Measurements from ENCODE around the gene MYO5A. TPM values are rescaled to one million over a fixed set of nuclear protein-coding genes. Genes with fewer than 3 reads are reported as not detected.

Gene MYO5A
- total RNA-seq, 1 donor from 2014 or later, result 15.7 TPM

- DNase-seq (ENCODE audit: low read depth), result no peak
- no peak for TF ChIP-seq CTCF (conservative IDR thresholded peaks at IDR 0.05; ENCODE audit: low read depth, low read length)
- H3K4me3 ChIP-seq (ENCODE audit: low read depth, low read length), result no peak overlapping the region
Observed at GRCh38 chr15:52532427-52532826, 3.7 kb upstream of the MYO5A start.

GRCh38 chr15:52529940-52530339 is 1.3 kb upstream of the MYO5A start:
- peak overlapping the region; percentile 61 for H3K4me3 ChIP-seq (ENCODE audit: low read depth, low read length)
- no peak for DNase-seq (ENCODE audit: low read depth)

DNA sequence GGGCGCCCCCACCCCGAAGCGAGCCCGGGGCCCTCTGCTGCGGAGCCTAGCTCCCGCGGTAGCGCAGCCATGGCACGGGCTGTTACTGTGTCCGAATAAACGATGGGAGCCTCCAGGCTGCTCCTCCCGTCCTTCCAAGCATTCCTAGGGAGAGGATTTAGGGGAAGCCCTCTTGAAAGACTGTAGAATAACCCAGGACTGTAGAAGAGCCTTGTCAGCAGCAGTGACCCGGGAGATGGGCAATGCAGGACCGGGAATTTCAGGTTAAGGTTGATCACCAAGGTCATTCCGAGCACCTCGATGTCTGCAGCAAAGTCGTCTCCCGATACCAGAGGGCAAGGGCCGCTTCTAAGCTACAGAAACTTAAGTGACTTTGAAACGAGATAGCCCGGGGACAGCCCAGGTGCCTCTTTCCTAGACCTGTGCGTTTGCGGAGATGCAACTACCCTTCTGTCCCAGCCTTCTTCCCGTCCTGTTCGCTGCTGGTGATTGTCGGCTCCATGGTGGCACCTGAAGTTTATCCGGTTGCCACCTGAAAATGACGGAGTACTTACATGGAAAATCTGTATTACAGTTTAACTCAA is 753 bp upstream of the MYO5A start:
- no peak for TF ChIP-seq CTCF (conservative IDR thresholded peaks at IDR 0.05; ENCODE audit: low read depth, low read length)
- DNase-seq (ENCODE audit: low read depth), result no peak
- H3K4me3 ChIP-seq (ENCODE audit: low read depth, low read length), result peak overlapping the region; percentile 61

More at GRCh38 chr15:52529940-52530339, 1.3 kb upstream of the MYO5A start:
- TF ChIP-seq CTCF (conservative IDR thresholded peaks at IDR 0.05; ENCODE audit: low read depth, low read length), result no peak

DNA sequence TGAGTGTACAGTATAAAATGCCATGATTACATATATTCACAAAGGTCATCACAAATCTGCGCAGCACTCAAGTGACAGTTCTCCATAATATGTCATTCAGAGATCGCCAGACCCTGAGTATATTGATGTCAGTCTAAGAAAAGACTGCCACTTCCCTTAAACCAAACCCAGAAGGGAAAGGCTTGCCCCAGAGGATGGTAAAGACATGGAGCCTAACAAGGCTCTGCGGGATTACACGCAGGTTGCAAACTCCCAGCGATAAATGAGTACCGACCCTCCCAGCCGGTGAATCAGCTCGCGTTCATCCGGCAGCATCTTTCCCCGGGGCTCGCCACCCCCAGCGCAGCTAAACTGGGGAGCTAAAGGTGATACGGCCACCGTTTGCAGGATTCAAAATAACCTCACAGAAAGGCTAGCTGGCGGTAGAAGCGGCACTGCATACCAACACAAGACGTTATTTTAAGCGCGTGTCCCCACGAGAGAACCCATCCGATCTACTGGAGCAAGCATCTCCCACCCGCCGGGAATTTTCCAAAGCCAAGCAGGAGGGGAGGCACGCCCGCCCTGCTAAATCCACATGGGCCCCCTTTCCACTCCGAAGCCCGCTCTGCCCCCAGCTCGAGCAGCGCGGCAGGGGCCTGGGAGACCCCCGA is 643 bp downstream of the MYO5A start:
- TF ChIP-seq CTCF (conservative IDR thresholded peaks at IDR 0.05; ENCODE audit: low read depth, low read length), result no peak
- H3K4me3 ChIP-seq (ENCODE audit: low read depth, low read length), result peak overlapping the region; percentile 61
- DNase-seq (ENCODE audit: low read depth), result no peak

DNA sequence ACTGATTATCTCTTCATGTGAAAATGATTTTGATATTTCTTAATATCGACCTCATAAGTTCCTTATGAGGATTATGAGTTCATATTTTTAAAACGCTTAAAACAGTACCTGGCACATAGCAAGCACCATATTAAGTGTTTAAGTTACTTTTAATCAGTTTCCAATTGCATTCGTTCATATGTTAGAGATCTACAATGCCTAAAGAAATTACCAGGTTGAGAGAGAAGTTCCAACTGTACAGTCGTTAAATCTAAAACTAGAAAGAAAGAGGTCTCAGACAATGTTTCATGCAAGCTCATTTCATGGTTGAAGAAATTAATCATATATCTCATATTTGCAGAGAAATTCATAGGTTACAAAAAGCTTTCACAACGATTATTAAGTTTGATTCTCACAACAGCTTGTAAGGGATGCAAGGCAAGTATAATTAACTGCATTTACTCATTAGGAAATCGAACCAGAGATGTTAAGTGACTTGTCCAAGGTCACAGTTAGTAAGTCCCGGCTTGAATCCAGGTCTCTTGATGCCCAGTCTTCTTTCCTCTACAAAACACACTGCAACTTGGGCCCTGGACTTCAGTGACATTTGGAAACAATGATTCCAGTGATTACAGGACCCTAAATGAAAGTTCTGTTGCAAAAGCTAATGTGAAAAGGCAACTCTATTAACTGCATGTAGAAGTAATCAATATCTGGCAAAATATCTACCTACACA is 1.3 kb downstream of the MYO5A start:
- no peak for TF ChIP-seq CTCF (conservative IDR thresholded peaks at IDR 0.05; ENCODE audit: low read depth, low read length)
- DNase-seq (ENCODE audit: low read depth), result no peak
- H3K4me3 ChIP-seq (ENCODE audit: low read depth, low read length), result peak overlapping the region; percentile 61

DNA sequence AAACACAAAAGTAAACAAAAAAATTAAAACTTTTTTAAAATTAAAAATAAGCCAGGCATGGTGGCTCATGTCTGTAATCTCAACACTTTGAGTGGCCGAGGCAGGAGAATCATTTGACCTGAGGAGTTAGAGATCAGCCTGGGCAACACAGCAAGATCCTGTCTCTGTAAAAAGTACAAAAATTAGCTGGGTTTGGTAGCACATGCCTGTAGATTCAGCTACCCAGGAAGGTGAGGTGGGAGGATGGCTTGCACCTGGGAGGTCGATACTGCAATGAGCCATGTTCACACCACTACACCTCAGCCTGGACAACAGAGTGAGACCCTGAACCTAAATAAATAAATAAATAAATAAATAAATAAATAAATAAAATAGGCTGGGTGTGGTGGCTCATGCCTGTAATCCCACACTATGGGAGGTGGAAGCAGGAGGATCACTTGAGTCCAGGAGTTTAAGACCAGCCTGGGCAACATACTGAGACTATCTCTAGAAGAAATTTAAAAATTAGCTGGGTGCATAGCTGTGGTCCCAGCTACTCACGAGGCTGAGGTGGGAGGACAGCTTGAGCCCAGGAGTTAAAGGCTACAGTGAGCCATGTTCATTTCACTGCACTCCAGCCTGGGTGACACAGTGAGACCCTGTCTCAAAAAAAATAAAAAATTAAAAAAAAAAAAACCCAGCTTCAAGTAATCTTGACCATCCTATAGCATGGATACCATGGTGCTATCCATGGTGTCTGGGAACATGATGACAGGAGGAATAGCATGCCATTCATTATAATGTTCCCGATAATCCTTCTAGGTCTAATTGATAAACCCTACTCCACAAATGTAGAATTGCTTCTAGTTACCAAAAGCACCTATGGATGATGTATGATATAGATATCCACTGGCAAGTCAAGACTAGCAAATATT is 4.2 kb downstream of the MYO5A start:
- H3K4me3 ChIP-seq (ENCODE audit: low read depth, low read length), result no peak overlapping the region
- TF ChIP-seq CTCF (conservative IDR thresholded peaks at IDR 0.05; ENCODE audit: low read depth, low read length), result no peak
- no peak for DNase-seq (ENCODE audit: low read depth)
